Measurements from ENCODE around the gene DZIP1.

The DZIP1 gene

DNA sequence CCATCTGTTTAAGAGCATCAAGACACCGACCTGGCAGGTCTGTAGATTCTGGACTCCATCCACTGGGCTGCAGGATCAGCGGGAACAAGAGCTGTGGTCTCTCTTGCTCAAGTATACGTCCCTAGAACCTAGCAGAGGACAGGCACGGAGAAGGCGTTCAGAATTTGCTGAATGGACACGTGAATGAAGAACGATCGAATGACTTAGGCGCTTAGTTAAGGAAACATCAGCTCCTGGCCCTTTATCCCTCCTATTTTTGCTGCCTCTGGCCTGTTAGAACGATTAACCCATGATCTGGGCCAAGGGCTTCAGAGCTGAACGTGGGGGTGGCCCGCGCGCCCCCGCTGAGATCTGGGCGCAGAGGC lies 953 bp downstream of the DZIP1 start:
- no peak for DNase-seq (ENCODE audit: low read depth in 1 of 2, low spot score in 1 of 2)

DNA sequence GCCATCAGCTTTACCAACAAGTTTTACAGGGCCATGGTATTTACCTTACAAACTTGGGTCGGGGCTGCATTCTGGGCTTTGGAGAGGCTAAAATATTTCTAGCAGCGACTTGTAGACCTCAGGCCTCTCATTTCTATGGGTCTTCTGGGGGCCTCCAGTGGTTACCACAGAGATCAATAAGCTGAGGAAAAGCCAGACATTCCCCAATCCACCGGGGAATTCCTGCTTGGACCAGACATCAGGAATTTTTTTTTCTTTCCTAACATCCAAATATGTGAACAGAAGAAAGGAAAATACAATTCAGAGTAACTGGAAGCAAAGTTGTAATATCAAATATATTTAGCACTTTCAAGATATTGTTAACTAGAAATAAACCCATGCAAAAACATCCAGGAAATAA lies 1.5 kb downstream of the DZIP1 start:
- no peak for DNase-seq (ENCODE audit: low read depth in 1 of 2, low spot score in 1 of 2)

- no peak for DNase-seq (ENCODE audit: low read depth in 1 of 2, low spot score in 1 of 2)
These were observed 2.4 kb downstream of the DZIP1 start for GRCh38 chr13:95642028-95642621.

GRCh38 chr13:95641291-95642027 lies 3.0 kb downstream of the DZIP1 start:
- DNase-seq (ENCODE audit: low read depth in 1 of 2, low spot score in 1 of 2), result no peak

DNA sequence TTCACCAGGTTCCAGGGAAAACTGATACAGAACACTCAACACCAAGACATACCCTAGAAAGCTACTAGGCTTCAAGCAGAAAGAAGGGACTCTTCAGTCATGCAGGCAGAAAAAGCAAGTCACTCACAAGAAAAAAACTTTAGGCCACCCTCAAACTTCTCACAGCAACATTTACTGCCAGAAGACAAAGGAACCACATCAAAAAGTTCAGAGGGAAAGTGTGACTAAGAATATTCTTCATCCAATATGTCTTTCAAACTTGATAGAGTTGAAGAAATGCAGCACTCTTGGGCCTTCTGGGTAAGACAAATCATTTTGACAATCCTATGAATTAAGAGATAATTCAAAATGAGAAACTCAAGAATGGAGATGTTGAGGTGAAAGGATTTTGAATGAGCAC lies 7.7 kb downstream of the DZIP1 start:
- no peak for DNase-seq (ENCODE audit: low read depth in 1 of 2, low spot score in 1 of 2)

GRCh38 chr13:95630593-95630992 lies 13.9 kb downstream of the DZIP1 start:
- no peak for DNase-seq (ENCODE audit: low read depth in 1 of 2, low spot score in 1 of 2)

DNA sequence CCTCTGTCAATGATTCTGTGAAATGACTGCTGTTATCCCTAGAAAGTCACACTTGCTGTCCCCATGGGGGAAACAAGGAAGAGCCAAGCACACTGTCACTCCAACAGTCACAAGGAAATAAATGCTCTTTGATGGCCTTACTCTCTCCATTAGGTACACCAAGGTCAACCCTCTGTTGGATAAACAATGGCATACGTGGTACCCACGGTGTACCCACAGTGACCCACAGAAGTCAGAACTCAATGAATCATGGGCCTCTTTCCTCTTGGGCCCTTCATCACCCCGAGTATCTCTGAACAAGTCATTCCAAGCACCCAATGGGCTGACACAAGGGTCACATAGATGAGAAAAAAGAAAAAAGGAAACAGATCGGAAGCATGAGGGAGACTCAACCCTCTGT lies 15.4 kb downstream of the DZIP1 start:
- no peak for DNase-seq (ENCODE audit: low read depth in 1 of 2, low spot score in 1 of 2)

DNA sequence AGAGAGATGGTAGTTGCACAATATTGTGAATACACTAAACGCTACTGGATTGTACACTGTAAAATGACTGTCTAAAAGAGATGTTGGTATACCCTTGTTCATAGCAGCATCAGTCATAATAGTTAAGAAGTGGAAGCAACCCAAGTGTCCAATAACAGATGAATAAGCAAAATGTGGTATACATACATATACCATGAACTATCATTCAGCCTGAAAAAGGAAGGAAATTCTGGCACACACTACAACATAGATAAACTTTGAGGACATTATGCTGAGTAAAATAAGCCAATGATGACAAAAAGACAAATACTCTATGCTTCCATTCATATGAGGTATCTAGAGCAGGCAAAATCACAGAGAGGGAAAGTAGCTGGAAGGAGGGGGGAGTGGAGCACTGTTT lies 16.0 kb downstream of the DZIP1 start:
- DNase-seq (ENCODE audit: low read depth in 1 of 2, low spot score in 1 of 2), result no peak

GRCh38 chr13:95627590-95627989 lies 16.9 kb downstream of the DZIP1 start:
- no peak for DNase-seq (ENCODE audit: low read depth in 1 of 2, low spot score in 1 of 2)

DNA sequence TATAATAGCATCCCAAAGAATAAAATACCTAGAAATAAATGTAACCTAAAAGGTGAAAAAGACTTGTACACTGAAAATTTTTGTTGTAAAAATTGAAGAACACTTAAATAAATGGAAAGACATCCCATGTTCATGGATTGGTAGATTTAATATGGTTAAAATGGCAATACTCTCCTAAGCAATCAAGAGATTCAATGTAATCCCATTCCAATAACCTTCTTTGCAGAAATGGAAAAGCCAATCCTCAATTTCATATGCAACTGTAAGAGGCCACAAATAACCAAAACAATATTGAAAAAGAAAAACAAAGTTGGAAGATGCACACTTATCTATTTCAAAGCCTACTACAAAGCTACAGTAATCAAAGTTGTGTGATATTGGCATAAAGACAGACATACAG lies 17.7 kb downstream of the DZIP1 start:
- no peak for DNase-seq (ENCODE audit: low read depth in 1 of 2, low spot score in 1 of 2)

DNA sequence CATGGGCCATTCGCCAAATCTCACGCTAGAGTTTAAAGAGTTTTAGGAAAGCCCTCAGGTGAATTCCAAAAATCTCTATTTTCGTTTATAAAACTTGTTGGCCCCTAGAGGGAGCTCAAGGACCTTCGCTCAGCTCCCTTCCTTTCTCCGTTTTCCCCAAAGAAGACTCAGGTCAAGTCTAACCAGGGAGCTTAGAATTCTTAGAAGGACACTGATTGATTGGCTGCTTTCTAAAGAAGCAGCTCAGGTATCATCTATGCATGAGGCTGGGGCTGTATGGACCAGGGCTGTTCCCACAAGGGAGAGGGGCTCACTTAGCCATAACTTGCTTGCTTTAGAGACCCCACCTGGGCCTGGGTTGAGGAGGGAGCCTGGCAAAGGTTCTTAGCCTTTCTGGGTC lies 20.5 kb downstream of the DZIP1 start:
- no peak for DNase-seq (ENCODE audit: low read depth in 1 of 2, low spot score in 1 of 2)

- DNase-seq (ENCODE audit: low read depth in 1 of 2, low spot score in 1 of 2), result no peak
These were observed 21.4 kb downstream of the DZIP1 start for GRCh38 chr13:95623141-95623540.

DNA sequence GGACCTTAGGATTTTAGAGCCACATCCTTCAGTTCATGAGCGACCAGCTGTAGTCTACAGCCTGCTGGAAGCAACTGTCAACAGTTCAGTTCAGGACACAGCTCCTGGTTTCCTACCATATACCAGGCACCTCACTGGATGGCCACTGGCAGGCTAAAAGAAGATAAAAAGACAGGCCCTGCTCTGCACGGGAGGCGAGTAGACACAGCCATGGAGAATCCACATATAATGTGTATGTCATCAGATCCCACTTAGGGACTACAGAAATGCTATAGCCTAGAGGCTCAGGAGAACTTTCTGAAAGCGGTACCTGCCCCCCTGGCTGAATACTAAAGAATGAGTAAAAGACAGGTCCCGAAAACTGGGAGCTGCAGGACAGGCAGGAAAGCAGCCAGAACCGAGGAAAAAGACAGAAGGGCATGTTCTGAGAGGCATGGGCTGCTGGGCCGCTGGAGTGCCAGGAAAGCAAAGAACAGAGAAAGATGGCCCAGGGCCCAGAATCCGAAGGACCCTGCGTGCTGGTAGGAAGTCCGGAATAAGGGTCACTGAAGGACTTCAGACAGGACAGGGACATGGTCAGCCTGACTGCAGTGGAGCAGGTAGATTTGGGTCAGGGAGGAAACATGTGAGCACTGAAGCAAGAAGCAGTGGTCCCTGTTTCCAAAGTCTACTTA lies 23.5 kb downstream of the DZIP1 start:
- no peak for DNase-seq (ENCODE audit: low read depth in 1 of 2, low spot score in 1 of 2)

GRCh38 chr13:95620030-95620824 lies 24.3 kb downstream of the DZIP1 start:
- DNase-seq (ENCODE audit: low read depth in 1 of 2, low spot score in 1 of 2), result no peak

- DNase-seq (ENCODE audit: low read depth in 1 of 2, low spot score in 1 of 2), result no peak
These were observed 29.0 kb downstream of the DZIP1 start for GRCh38 chr13:95615539-95615938.

DNA sequence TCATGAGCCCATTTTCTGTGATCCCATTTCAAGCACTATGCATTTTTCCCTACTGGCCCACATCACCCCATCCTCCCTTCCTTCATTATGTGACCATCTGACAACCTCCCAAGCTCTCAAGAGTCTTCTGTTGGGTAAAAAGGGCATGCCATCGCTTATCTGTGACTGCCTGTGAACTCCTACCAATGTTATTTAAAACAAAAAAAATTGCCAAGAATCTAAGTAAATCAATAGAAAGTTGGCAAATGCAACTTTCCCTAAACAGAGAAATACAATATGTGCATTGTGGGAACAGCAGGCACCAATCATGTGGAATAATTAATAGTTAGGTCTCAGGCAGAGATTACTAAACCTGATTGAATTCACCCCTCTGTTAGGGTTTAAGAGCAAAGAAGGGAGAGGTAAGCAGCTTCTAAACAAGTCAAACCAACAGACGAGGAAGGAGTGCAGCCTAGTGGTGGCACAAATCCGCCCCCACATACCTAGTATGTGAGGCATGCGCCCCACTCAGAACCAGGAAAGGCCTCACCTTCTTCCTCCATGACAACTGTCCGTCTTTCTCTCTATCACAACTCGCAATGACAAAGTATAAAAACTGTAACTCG lies 29.8 kb downstream of the DZIP1 start:
- no peak for DNase-seq (ENCODE audit: low read depth in 1 of 2, low spot score in 1 of 2)

GRCh38 chr13:95608640-95609323 lies 35.7 kb downstream of the DZIP1 start:
- DNase-seq (ENCODE audit: low read depth in 1 of 2, low spot score in 1 of 2), result no peak

GRCh38 chr13:95607366-95607765 lies 37.1 kb downstream of the DZIP1 start:
- no peak for DNase-seq (ENCODE audit: low read depth in 1 of 2, low spot score in 1 of 2)

DNA sequence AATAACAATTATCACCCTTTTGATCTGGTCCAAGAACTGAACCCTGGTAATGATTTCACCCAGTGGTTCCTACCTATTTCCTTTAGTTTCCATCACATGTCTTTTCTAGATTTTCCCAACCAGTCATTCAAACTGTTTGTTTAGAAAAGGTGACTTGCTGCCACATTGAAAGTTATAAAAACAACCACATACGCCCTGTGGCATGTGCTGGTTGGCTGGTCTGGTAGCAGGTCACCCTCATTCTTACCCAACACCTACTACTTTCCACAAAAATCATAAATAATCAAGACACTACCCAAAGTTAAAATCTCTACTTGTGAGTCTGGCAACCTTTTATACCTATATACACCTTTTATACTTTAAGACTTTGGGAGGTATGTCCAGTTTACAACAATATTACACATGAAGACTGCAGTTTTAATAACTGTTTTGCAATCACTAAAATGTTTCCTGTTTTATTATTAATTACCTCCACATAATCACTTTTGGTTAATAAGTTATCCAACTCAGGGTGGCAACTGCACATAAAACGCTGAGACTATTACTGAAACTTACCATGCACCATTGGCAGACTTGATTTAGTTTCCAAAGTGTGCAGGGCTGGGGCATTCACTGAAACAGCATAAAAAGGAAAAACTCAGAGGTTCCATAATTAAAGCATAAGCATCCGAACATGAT lies 38.9 kb downstream of the DZIP1 start:
- no peak for DNase-seq (ENCODE audit: low read depth in 1 of 2, low spot score in 1 of 2)

GRCh38 chr13:95604556-95604915 lies 40.0 kb downstream of the DZIP1 start:
- DNase-seq (ENCODE audit: low read depth in 1 of 2, low spot score in 1 of 2), result no peak

Data from stimulated activated CD4-positive, alpha-beta T cell treated with anti-CD3 and anti-CD28 coated beads, Interleukin-15, amount 100 ng/mL, for 1 hour (primary cell).